GM12892 (cell line): ENCODE measurements around the gene PLEKHG3.

Source experiments
- DNase-seq: peaks from one replicate; pipeline ENCODE4 v3.0.0; 2011; ENCODE audit not compliant: insufficient read length
- FAIRE-seq: peaks from 2 replicates; lab custom pipeline; 2011; peaks lifted over from hg19 to GRCh38; lab: Jason Lieb, UNC
- POLR2A ChIP-seq: IDR thresholded peaks from 2 replicates; pipeline ENCODE4 v1.6.1; 2011; ENCODE audit warnings: low read depth, low read length, control low read depth
- POLR2AphosphoS5 ChIP-seq: IDR thresholded peaks from 2 replicates; pipeline ENCODE4 v1.6.1; 2011; ENCODE audit warnings: low read depth, low read length, control low read depth
- TAF1 ChIP-seq: IDR thresholded peaks from 2 replicates; pipeline ENCODE4 v1.6.1; 2011; ENCODE audit warnings: low read depth, mild to moderate bottlenecking, control low read depth, low read length, borderline replicate concordance

The PLEKHG3 gene

GRCh38 chr14:64773577-64773976 is 69.4 kb downstream of the PLEKHG3 start:
- TF ChIP-seq POLR2A (no peak), POLR2AphosphoS5 (no peak), TAF1 (no peak)
- FAIRE-seq (no peak), DNase-seq (no peak)

DNA sequence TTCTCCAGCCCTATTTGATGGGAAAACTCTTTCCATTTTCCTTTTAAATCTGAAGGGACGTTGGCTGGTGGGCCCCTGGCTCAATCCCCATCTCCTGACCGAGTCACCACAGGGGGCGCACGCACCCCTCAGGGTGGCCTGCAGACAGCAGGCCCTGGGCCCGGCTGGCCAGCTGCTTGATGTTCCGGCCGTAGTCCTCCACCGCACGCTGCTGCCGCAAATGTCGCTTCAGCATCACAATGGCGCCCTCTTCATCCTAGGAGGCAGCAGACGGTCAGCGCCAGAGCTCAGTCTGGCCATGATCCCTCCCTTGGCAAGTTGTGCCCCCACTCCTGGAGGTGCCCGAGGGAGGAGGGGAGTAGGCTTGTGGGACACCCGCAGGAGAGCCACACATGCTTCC is 70.0 kb downstream of the PLEKHG3 start:
- DNase-seq (no peak), FAIRE-seq (no peak)
- no peak for TF ChIP-seq TAF1
- no peak for TF ChIP-seq POLR2A
- TF ChIP-seq POLR2AphosphoS5: no peak

DNA sequence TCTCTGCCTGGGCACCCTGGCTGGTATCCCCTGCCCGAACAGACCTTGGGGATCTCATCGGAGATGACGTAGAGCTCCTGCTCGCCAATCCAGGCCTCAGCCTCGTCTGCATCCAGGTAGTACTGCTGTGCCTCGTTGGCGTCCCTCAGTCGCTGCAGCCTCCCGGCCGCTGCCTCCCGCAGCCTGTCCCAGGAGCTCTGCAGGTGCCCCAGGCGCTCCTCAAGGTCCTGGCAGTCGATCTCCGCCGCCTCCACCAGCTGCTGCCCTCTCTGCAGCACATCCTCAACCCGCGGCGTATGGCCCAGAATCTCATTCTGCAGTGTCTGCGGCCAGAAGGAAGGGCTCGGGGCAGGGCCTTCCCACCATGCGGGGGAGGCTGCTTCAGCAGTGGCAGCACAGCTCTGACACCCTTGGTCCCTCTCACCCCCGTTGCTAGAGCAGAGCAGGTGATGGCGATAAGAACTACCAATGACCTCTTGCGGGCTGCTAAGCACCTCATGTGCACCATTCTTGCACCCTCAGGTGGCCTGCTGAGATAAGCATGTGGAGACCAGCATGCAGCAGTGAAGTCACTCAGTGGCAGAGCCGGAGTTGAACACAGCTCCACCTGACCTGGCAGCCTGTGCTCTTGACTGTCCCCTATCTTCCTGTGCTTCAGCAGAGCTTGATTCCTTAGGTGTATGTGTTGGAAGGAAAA is 71.0 kb downstream of the PLEKHG3 start:
- TF ChIP-seq POLR2A: no peak
- no peak for TF ChIP-seq TAF1
- no peak for TF ChIP-seq POLR2AphosphoS5
- no peak for FAIRE-seq
- no peak for DNase-seq

DNA sequence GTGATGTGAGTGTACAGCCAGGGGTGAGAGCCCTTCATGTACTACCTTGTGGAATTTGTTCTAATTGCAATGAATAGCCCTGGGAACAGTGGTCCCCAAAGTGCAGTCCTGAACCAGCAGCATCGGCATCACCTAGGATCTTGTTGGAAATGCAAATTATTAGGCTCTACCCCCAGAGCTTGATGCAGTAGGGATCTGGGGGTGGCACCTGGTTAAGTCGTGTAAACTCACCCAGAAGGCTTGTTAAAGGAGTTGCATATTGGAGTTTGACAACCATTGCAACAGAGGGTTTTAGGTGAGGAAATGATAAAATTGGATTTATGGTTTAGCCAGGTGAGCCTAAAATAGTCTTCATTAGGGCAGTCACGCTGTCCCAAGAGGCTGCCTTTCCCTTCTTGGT is 73.2 kb downstream of the PLEKHG3 start:
- TF ChIP-seq TAF1 (no peak), POLR2AphosphoS5 (no peak), POLR2A (no peak)
- FAIRE-seq (no peak), DNase-seq (no peak)

GRCh38 chr14:64778104-64778754 is 74.0 kb downstream of the PLEKHG3 start:
- DNase-seq (no peak), FAIRE-seq (no peak)
- TF ChIP-seq POLR2AphosphoS5 (no peak), TAF1 (no peak), POLR2A (no peak)

- FAIRE-seq (no peak), DNase-seq (no peak)
- no peak for TF ChIP-seq POLR2AphosphoS5
- TF ChIP-seq POLR2A: no peak
- no peak for TF ChIP-seq TAF1
Observed at GRCh38 chr14:64779472-64779871, 75.2 kb downstream of the PLEKHG3 start.

- DNase-seq (no peak), FAIRE-seq (no peak)
- TF ChIP-seq TAF1 (no peak), POLR2AphosphoS5 (no peak), POLR2A (no peak)
Observed at GRCh38 chr14:64782196-64782595, 78.0 kb downstream of the PLEKHG3 start.

- FAIRE-seq (no peak), DNase-seq (no peak)
Observed at GRCh38 chr14:64784006-64784405, 79.8 kb downstream of the PLEKHG3 start.

GRCh38 chr14:64786296-64787149 is 82.3 kb downstream of the PLEKHG3 start:
- TF ChIP-seq POLR2A (no peak), POLR2AphosphoS5 (no peak), TAF1 (no peak)
- DNase-seq (no peak), FAIRE-seq (no peak)

More at GRCh38 chr14:64784006-64784405, 79.8 kb downstream of the PLEKHG3 start:
- TF ChIP-seq POLR2AphosphoS5 (no peak), TAF1 (no peak), POLR2A (no peak)

GRCh38 chr14:64787619-64788018 is 83.4 kb downstream of the PLEKHG3 start:
- DNase-seq (no peak), FAIRE-seq (no peak)
- TF ChIP-seq POLR2AphosphoS5 (no peak), TAF1 (no peak), POLR2A (no peak)

- DNase-seq (no peak), FAIRE-seq (no peak)
- no peak for TF ChIP-seq POLR2AphosphoS5
- no peak for TF ChIP-seq TAF1
- TF ChIP-seq POLR2A: no peak
Observed at GRCh38 chr14:64788706-64789105, 84.5 kb downstream of the PLEKHG3 start.
